Pancreas (tissue), 10 donors: ENCODE data around the gene KMT2A. TPM values are rescaled to one million over a fixed set of nuclear protein-coding genes. Genes with fewer than 3 reads are reported as not detected.
"Not testable (repeated sequence)": the region's sequence is repeated elsewhere in the genome, so short reads cannot be mapped to it uniquely, and the experiment has no call there.

Source experiments
- ATAC-seq, 4 donors: fragments of 200-7000 bp; cut with Tn5 transposase; one replicate each; pipeline versions ENCODE4 v1.8.0 to v1.9.1; 2020; ENCODE audit warnings: mild to moderate bottlenecking in 4 of 4, moderate library complexity in 4 of 4
- DNase-seq, 6 donors: peaks; one replicate each; pipeline ENCODE4 v3.0.0-alpha.2; 2020
- FAIRE-seq: peaks from 2 replicates; lab custom pipeline; 2012; peaks lifted over from hg19 to GRCh38; lab: Jason Lieb, UNC
- H3K27ac ChIP-seq, 4 donors: fragments of 200-600 bp; sonication (generic); 1 replicate in 3 of 4; 2 replicates in 1 of 4; pipeline versions ENCODE4 v1.5.0 to v1.8.0; 2020
- H3K27me3 ChIP-seq, 4 donors: fragments of 200-600 bp; one replicate each; pipeline ENCODE4 v1.8.0; 2021
- H3K36me3 ChIP-seq, 3 donors: fragments of 200-600 bp; sonication (generic) in 1 of 3; one replicate each; pipeline versions ENCODE4 v1.5.0 to v1.8.0; 2020 to 2021
- H3K4me1 ChIP-seq, 3 donors: fragments of 200-600 bp; one replicate each; pipeline ENCODE4 v1.8.0; 2021
- H3K4me3 ChIP-seq, 4 donors: fragments of 200-600 bp; sonication (generic) in 2 of 4; one replicate each; pipeline versions ENCODE4 v1.5.0 to v1.8.0; 2020 to 2021
- H3K9me3 ChIP-seq, 4 donors: fragments of 200-600 bp; one replicate each; pipeline ENCODE4 v1.8.0; 2021
- CTCF ChIP-seq, 4 donors: fragments of 200-600 bp; sonication (generic) in 3 of 4; IDR thresholded peaks; one replicate each; pipeline versions ENCODE4 v1.5.0 to v1.8.0; 2021; ENCODE audit warnings: antibody characterized with exemption in 4 of 4
- WGBS, 2 donors: extraction: QIAGEN DNeasy Blood & Tissue Kit; methylation state at CpG; one replicate each; pipeline ENCODE4 v1.1.7; 2013; 5-methylcytosine and 5-hydroxymethylcytosine counted together
- intact Hi-C, 3 donors: fragments of 100-400 bp; cut with DNase I; formaldehyde crosslinking; loops; one replicate each; pipeline versions ENCODE4 v1.11.1 to v1.14.2; 2022
- polyA plus RNA-seq, 2 donors: library from polyadenylated mRNA; stranded (reverse); fragments of 200-250 nt; gene quantifications; one replicate each; pipeline ENCODE4 v1.2.3, GENCODE V29; 2013
- total RNA-seq, 6 donors: library from RNA; stranded (reverse); fragmentation: NEBNext Ultra II Directional in 4 of 6; extraction: Animal tissue kit (Norgen Biotek cat#: 25700) in 4 of 6; gene quantifications; one replicate each; pipeline versions ENCODE4 v1.2.1 to v1.2.4, GENCODE V29; 2021 to 2023
- donor health status: healthy with polysubstance abuse.
- donor health status: DM: no; HTN: no; CAD: no; lungs with moderate emphysema.
- donor health status: DM: no; HTN: no; CAD: no.
- donor health status: control.
- donor health status: control.
- donor health status: Bipolar disorder and iron deficiency.
- donor health status: DM: yes; HTN: yes; CAD: no.
- donor health status: DM: no; HTN: no; CAD: no.
- donor health status: DM: no; HTN: no; CAD: no.
- donor health status: DM: yes; HTN: yes; CAD: no.

Gene KMT2A
- total and polyA plus RNA-seq, 8 donors: 13.9 to 46.3 (median 32.4) TPM

- Histone ChIP-seq H3K9me3 (no peaks in the 10 kb centered on the region), H3K27ac (no peak overlapping the region), H3K27me3 (no peaks in the 10 kb centered on the region), H3K4me3 (no peak overlapping the region), H3K36me3 (no peaks in the 10 kb centered on the region), H3K4me1 (no peaks in the 10 kb centered on the region)
- intact Hi-C loops: no loop called here
- no peak for TF ChIP-seq CTCF (IDR thresholded peaks at IDR 0.05)
- ATAC-seq (peak in 3 of 4 donors; percentile 48 to 79 (median 74)), DNase-seq (peak in 1 of 6 donors; percentile 25), FAIRE-seq (no peak)
Measured at GRCh38 chr11:118415739-118416068, 20.6 kb upstream of the KMT2A start.

- intact Hi-C loops, H3K4me1 ChIP-seq, H3K36me3 ChIP-seq, H3K27ac ChIP-seq, FAIRE-seq, H3K9me3 ChIP-seq, ATAC-seq, H3K27me3 ChIP-seq, DNase-seq, H3K4me3 ChIP-seq: not testable (repeated sequence)
Measured at GRCh38 chr11:118416900-118417299, 19.4 kb upstream of the KMT2A start.

GRCh38 chr11:118417801-118418200 is 18.5 kb upstream of the KMT2A start:
- no peak for DNase-seq
- no peak overlapping the region for H3K27ac ChIP-seq
- intact Hi-C loops: no loop called here
- no peak for ATAC-seq
- H3K9me3 ChIP-seq: no peaks in the 10 kb centered on the region
- no peaks in the 10 kb centered on the region for H3K4me1 ChIP-seq
- no peak for TF ChIP-seq CTCF (IDR thresholded peaks at IDR 0.05)
- no peaks in the 10 kb centered on the region for H3K27me3 ChIP-seq
- 75 to 80% methylated on average over 4 of the region's 4 CpGs for WGBS, 2 donors
- H3K36me3 ChIP-seq: no peaks in the 10 kb centered on the region
- H3K4me3 ChIP-seq: no peak overlapping the region
- FAIRE-seq: no peak

- no peaks in the 10 kb centered on the region for H3K9me3 ChIP-seq
- DNase-seq (no peak), FAIRE-seq (no peak), ATAC-seq (no peak)
- H3K4me3 ChIP-seq: no peak overlapping the region
- no peaks in the 10 kb centered on the region for H3K27me3 ChIP-seq
- 44 to 53% methylated on average over 5 of the region's 5 CpGs for WGBS, 2 donors
- no peaks in the 10 kb centered on the region for H3K4me1 ChIP-seq
- H3K36me3 ChIP-seq: no peaks in the 10 kb centered on the region
- intact Hi-C loops: no loop called here
- H3K27ac ChIP-seq: no peak overlapping the region
- no peak for TF ChIP-seq CTCF (IDR thresholded peaks at IDR 0.05)
Measured at GRCh38 chr11:118418766-118419165, 17.5 kb upstream of the KMT2A start.

GRCh38 chr11:118427707-118428106 is 8.6 kb upstream of the KMT2A start:
- Histone ChIP-seq H3K4me3 (no peak overlapping the region), H3K36me3 (no peaks in the 10 kb centered on the region), H3K27ac (no peak overlapping the region), H3K4me1 (no peaks in the 10 kb centered on the region), H3K9me3 (no peaks in the 10 kb centered on the region), H3K27me3 (no peaks in the 10 kb centered on the region)
- ATAC-seq (no peak), DNase-seq (no peak), FAIRE-seq (no peak)
- intact Hi-C loops: no loop called here
- WGBS, 2 donors: 9 to 13% methylated on average over 1 of the region's 1 CpG
- TF ChIP-seq CTCF (IDR thresholded peaks at IDR 0.05): no peak

- no peak for TF ChIP-seq CTCF (IDR thresholded peaks at IDR 0.05)
- 61 to 75% methylated on average over 2 of the region's 2 CpGs for WGBS, 2 donors
- Histone ChIP-seq H3K4me3 (no peak overlapping the region), H3K27me3 (no peaks in the 10 kb centered on the region), H3K9me3 (no peaks in the 10 kb centered on the region), H3K27ac (no peak overlapping the region), H3K4me1 (peaks cover 0 to 5% (median 0%) of the 10 kb centered on the region in 3 donors), H3K36me3 (no peaks in the 10 kb centered on the region)
- DNase-seq (no peak), FAIRE-seq (no peak), ATAC-seq (no peak)
- intact Hi-C loops: no loop called here
Measured at GRCh38 chr11:118430956-118431355, 5.3 kb upstream of the KMT2A start.
